Stomach (tissue), 4 donors: ENCODE results near the gene CRAMP1.

ENCODE experiments used
- EP300 ChIP-seq: sonication (generic); formaldehyde crosslinking; IDR thresholded peaks from one replicate; pipeline ENCODE4 v1.6.1; 2017; ENCODE audit warnings: antibody characterized with exemption
- POLR2A ChIP-seq, 4 donors: fragments of 450-650 bp; IDR thresholded peaks; one replicate each; pipeline ENCODE4 v1.6.1; 2016; ENCODE audit warnings: antibody characterized with exemption in 4 of 4, control low read depth in 2 of 4, mild to moderate bottlenecking in 1 of 4, moderate library complexity in 1 of 4
- POLR2AphosphoS5 ChIP-seq, 3 donors: sonication (generic); formaldehyde crosslinking; IDR thresholded peaks; one replicate each; pipeline ENCODE4 v1.6.1; 2016; ENCODE audit warnings: antibody characterized with exemption in 3 of 3
- TF ChIP-seq, protein P1 (sequence below), 7 experiments: fragments of 450-650 bp in 4 of 7; fragments of 200-600 bp in 3 of 7; sonication (generic) in 3 of 7; IDR thresholded peaks; one replicate each; pipeline ENCODE4 v1.5.1; 2016 to 2019; ENCODE audit warnings: antibody characterized with exemption in 7 of 7, control low read depth in 2 of 7, mild to moderate bottlenecking in 1 of 7

DNA sequence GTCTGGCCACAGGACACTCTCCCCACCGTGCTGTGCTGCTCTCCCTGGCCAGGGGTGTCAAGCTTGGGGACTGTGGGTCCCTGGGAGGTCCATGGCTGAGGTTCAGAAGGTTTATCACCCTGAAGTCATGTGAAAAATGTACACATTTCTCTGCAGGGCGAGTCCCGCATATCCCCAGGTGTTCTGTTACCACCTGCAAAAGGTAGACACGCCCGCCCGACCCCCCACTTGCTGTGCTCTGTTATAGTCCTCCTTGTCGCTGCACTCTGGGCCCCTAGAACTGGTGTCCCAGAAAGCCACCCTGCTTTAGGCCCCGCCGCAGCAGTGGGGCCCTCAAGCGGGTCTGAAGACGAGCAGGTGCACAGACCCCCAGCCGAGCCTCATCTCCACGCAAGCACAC, 77.7 kb downstream of the CRAMP1 start:
- TF ChIP-seq, protein P1, sequence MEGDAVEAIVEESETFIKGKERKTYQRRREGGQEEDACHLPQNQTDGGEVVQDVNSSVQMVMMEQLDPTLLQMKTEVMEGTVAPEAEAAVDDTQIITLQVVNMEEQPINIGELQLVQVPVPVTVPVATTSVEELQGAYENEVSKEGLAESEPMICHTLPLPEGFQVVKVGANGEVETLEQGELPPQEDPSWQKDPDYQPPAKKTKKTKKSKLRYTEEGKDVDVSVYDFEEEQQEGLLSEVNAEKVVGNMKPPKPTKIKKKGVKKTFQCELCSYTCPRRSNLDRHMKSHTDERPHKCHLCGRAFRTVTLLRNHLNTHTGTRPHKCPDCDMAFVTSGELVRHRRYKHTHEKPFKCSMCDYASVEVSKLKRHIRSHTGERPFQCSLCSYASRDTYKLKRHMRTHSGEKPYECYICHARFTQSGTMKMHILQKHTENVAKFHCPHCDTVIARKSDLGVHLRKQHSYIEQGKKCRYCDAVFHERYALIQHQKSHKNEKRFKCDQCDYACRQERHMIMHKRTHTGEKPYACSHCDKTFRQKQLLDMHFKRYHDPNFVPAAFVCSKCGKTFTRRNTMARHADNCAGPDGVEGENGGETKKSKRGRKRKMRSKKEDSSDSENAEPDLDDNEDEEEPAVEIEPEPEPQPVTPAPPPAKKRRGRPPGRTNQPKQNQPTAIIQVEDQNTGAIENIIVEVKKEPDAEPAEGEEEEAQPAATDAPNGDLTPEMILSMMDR (IDR thresholded peaks at IDR 0.05): no peak
- TF ChIP-seq POLR2A (IDR thresholded peaks at IDR 0.05) (no peak), POLR2AphosphoS5 (IDR thresholded peaks at IDR 0.05) (no peak), EP300 (no peak)
